Neural crest cell (in vitro differentiated cells): ENCODE measurements around the gene CALN1. TPM values are rescaled to one million over a fixed set of nuclear protein-coding genes. Genes with fewer than 3 reads are reported as not detected.
A peak's percentile ranks its signal among the peaks of the same experiment; 100 is the strongest.

ENCODE experiments used
- DNase-seq: peaks from one replicate; pipeline ENCODE4 v3.0.0; 2021; ENCODE audit warnings: low read depth, mixed read lengths, low spot score
- H3K27ac Mint-ChIP-seq: one replicate; pipeline ENCODE4 v1.8.0; 2021; ENCODE audit warnings: mild to moderate bottlenecking, mixed read lengths; ENCODE audit not compliant: unreplicated experiment
- H3K27me3 Mint-ChIP-seq: 2 replicates; pipeline ENCODE4 v1.8.0; 2021; ENCODE audit warnings: low read depth, mild to moderate bottlenecking, mixed read lengths
- H3K36me3 Mint-ChIP-seq: 2 replicates; pipeline ENCODE4 v1.8.0; 2021; ENCODE audit warnings: low read depth, mild to moderate bottlenecking, mixed read lengths
- H3K4me1 Mint-ChIP-seq: 2 replicates; pipeline ENCODE4 v1.8.0; 2021; ENCODE audit warnings: mixed read lengths
- H3K4me3 Mint-ChIP-seq: one replicate; pipeline ENCODE4 v1.8.0; 2021; ENCODE audit warnings: mild to moderate bottlenecking, mixed read lengths
- H3K9me3 Mint-ChIP-seq: 2 replicates; pipeline ENCODE4 v1.8.0; 2021; ENCODE audit warnings: mixed read lengths
- total RNA-seq: library from RNA; stranded (reverse); gene quantifications from 2 replicates; pipeline ENCODE4 v1.2.1, GENCODE V29; 2021
- TF ChIP-seq, protein P1 (sequence below): fragments of 200-600 bp; sonication (generic); conservative IDR thresholded peaks from 2 replicates; pipeline ENCODE4 v1.5.0; 2021; ENCODE audit warnings: antibody characterized with exemption, mild to moderate bottlenecking

CALN1 gene
- total RNA-seq, 1 donor from 2014 or later = 0.51 TPM

DNA sequence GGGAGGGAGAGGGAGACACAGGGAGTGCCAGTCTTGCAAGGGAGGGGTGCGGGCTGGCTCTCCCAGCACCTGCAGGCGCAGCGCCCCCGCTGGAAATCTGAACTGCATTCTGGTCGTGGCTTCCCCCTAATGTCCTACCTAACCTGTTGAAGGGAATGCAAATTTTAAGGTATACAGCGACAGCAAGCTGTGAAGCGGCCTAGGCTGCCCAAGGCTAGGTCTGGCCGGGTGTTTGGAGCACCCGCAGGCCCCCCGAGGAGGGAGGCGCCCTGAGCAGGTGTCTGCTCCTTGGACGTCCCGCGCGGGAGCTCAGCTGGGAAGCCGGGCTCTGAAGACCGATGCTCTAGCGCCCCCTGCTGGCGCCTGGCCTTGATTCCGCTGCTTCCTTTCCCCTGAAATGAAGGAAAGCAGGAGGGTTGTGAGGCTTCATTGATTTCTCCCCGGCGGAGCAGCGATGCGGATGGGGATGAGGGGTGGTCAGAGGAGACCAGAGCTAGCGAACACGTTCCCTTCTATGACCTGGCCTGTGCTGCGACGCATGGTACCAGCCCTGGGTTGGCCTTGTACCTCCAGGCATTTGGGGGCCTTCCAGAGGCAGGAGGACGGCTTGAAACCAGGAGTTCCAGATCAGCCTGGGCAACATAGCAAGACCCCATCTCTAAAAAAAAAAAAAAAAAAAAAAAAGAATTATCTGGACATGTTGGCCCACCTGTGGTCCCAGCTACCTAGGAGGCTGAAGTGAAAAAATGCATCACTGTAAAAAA, 678.8 kb downstream of the CALN1 start:
- Mint-ChIP-seq H3K27ac (no peak overlapping the region), H3K4me3 (peak overlapping the region; percentile 56), H3K27me3 (peaks cover 7% of the 10 kb centered on the region), H3K4me1 (peaks cover 14% of the 10 kb centered on the region), H3K36me3 (peaks cover 4% of the 10 kb centered on the region), H3K9me3 (no peaks in the 10 kb centered on the region)
- TF ChIP-seq, protein P1, sequence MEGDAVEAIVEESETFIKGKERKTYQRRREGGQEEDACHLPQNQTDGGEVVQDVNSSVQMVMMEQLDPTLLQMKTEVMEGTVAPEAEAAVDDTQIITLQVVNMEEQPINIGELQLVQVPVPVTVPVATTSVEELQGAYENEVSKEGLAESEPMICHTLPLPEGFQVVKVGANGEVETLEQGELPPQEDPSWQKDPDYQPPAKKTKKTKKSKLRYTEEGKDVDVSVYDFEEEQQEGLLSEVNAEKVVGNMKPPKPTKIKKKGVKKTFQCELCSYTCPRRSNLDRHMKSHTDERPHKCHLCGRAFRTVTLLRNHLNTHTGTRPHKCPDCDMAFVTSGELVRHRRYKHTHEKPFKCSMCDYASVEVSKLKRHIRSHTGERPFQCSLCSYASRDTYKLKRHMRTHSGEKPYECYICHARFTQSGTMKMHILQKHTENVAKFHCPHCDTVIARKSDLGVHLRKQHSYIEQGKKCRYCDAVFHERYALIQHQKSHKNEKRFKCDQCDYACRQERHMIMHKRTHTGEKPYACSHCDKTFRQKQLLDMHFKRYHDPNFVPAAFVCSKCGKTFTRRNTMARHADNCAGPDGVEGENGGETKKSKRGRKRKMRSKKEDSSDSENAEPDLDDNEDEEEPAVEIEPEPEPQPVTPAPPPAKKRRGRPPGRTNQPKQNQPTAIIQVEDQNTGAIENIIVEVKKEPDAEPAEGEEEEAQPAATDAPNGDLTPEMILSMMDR = peak; percentile 99
- DNase-seq = peak; percentile 93

DNA sequence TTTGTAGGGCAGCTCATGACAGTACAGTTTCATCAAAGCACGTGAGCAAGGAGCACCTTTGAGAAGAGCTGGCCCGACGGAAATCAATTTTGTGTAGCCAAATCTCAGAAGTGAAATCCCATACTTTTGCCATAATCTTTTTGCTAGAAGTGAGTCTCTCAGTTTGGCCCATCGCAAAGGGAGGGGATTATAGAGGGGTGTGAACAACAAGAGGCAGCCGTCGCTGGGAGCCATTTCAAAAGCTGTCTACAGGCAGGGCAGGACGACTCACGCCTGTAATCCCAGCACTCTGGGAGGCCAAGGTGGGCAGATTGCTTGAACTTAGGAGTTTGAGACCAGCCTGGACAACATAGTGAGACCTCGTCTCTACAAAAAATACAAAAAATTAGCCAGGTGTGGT, 680.4 kb downstream of the CALN1 start:
- Mint-ChIP-seq H3K9me3 (peaks cover 3% of the 10 kb centered on the region), H3K4me3 (no peak overlapping the region), H3K36me3 (peaks cover 4% of the 10 kb centered on the region), H3K27me3 (peaks cover 4% of the 10 kb centered on the region), H3K27ac (no peak overlapping the region), H3K4me1 (peaks cover 14% of the 10 kb centered on the region)
- TF ChIP-seq, protein P1 = no peak
- DNase-seq = no peak
